ENCODE results near the gene CAPZA3. TPM values are rescaled to one million over a fixed set of nuclear protein-coding genes. Genes with fewer than 3 reads are reported as not detected.
"Not testable (repeated sequence)": the region's sequence is repeated elsewhere in the genome, so short reads cannot be mapped to it uniquely, and the experiment has no call there.

The CAPZA3 gene
- polyA plus RNA-seq, 1 donor from 2014 or later: not detected

GRCh38 chr12:18754124-18754707, 16.3 kb downstream of the CAPZA3 start:
- Histone ChIP-seq H3K9me3 (ENCODE audit: low read length) (no peaks in the 10 kb centered on the region), H3K4me3 (ENCODE audit: low read length) (no peak overlapping the region), H3K27ac (ENCODE audit: low read length) (no peak overlapping the region), H3K9ac (ENCODE audit: low read length) (no peak overlapping the region), H3K79me2 (replicated peaks; ENCODE audit: insufficient read depth, low read length) (no peaks in the 10 kb centered on the region), H2AFZ (ENCODE audit: low read depth, low read length) (no peak overlapping the region), H3K4me2 (ENCODE audit: low read length) (no peak overlapping the region), H3F3A (ENCODE audit: insufficient read depth, low read length, poor library complexity, severe bottlenecking) (no peaks in the 10 kb centered on the region), H4K20me1 (ENCODE audit: insufficient read depth) (no peaks in the 10 kb centered on the region), H3K36me3 (ENCODE audit: insufficient read depth, low read length) (no peaks in the 10 kb centered on the region), H3K27me3 (ENCODE audit: insufficient read depth, low read depth, low read length) (no peaks in the 10 kb centered on the region), H3K9me2 (ENCODE audit: insufficient read depth, low read length) (no peaks in the 10 kb centered on the region)
- no peak for TF ChIP-seq EP300 (conservative IDR thresholded peaks at IDR 0.05; ENCODE audit: poor library complexity, severe bottlenecking)
- TF ChIP-seq EZH2 (IDR thresholded peaks at IDR 0.05; ENCODE audit: borderline replicate concordance, insufficient read depth, low read length, poor library complexity, severe bottlenecking): no peak
- no peak for TF ChIP-seq SMC3 (conservative IDR thresholded peaks at IDR 0.05; ENCODE audit: poor library complexity)
- TF ChIP-seq, protein P1, sequence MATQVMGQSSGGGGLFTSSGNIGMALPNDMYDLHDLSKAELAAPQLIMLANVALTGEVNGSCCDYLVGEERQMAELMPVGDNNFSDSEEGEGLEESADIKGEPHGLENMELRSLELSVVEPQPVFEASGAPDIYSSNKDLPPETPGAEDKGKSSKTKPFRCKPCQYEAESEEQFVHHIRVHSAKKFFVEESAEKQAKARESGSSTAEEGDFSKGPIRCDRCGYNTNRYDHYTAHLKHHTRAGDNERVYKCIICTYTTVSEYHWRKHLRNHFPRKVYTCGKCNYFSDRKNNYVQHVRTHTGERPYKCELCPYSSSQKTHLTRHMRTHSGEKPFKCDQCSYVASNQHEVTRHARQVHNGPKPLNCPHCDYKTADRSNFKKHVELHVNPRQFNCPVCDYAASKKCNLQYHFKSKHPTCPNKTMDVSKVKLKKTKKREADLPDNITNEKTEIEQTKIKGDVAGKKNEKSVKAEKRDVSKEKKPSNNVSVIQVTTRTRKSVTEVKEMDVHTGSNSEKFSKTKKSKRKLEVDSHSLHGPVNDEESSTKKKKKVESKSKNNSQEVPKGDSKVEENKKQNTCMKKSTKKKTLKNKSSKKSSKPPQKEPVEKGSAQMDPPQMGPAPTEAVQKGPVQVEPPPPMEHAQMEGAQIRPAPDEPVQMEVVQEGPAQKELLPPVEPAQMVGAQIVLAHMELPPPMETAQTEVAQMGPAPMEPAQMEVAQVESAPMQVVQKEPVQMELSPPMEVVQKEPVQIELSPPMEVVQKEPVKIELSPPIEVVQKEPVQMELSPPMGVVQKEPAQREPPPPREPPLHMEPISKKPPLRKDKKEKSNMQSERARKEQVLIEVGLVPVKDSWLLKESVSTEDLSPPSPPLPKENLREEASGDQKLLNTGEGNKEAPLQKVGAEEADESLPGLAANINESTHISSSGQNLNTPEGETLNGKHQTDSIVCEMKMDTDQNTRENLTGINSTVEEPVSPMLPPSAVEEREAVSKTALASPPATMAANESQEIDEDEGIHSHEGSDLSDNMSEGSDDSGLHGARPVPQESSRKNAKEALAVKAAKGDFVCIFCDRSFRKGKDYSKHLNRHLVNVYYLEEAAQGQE (IDR thresholded peaks at IDR 0.05; ENCODE audit: borderline replicate concordance): no peak
- TF ChIP-seq TAF1 (IDR thresholded peaks at IDR 0.05; ENCODE audit: low read depth): no peak

DNA sequence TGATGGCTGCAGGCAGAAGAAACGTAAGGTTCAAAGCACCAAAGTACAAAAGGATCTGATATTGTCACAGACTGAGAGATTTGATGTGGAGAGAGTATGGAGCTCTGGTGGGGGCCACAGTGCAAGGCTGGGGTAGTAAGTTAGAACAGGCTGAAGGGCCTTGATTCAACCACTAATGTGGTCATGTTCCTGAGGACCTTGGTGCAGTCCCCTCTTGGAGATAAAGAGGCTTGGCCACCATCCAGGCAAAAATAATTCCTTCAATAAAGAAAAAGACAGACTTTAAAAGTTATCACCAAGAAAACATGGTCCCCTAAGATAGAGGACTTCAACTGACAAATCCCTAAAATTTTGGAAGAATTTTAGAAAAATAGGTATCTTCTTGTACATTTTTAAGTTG, 17.4 kb downstream of the CAPZA3 start:
- Histone ChIP-seq H3K9me2 (ENCODE audit: insufficient read depth, low read length) (no peaks in the 10 kb centered on the region), H3K9me3 (ENCODE audit: low read length) (no peaks in the 10 kb centered on the region), H3K4me2 (ENCODE audit: low read length) (no peak overlapping the region), H3K9ac (ENCODE audit: low read length) (no peak overlapping the region), H3K27me3 (ENCODE audit: insufficient read depth, low read depth, low read length) (no peaks in the 10 kb centered on the region), H3K27ac (ENCODE audit: low read length) (no peak overlapping the region), H2AFZ (ENCODE audit: low read depth, low read length) (no peak overlapping the region), H3K79me2 (replicated peaks; ENCODE audit: insufficient read depth, low read length) (no peaks in the 10 kb centered on the region), H3K36me3 (ENCODE audit: insufficient read depth, low read length) (no peaks in the 10 kb centered on the region), H3K4me3 (ENCODE audit: low read length) (no peak overlapping the region), H4K20me1 (ENCODE audit: insufficient read depth) (no peaks in the 10 kb centered on the region), H3F3A (ENCODE audit: insufficient read depth, low read length, poor library complexity, severe bottlenecking) (no peaks in the 10 kb centered on the region)
- TF ChIP-seq, protein P1 (IDR thresholded peaks at IDR 0.05; ENCODE audit: borderline replicate concordance): no peak
- TF ChIP-seq RAD21 (conservative IDR thresholded peaks at IDR 0.05) (no peak), EZH2 (IDR thresholded peaks at IDR 0.05; ENCODE audit: borderline replicate concordance, insufficient read depth, low read length, poor library complexity, severe bottlenecking) (no peak), EP300 (conservative IDR thresholded peaks at IDR 0.05; ENCODE audit: poor library complexity, severe bottlenecking) (no peak), MXI1 (conservative IDR thresholded peaks at IDR 0.05; ENCODE audit: poor library complexity, severe bottlenecking) (no peak), CTCF (IDR thresholded peaks at IDR 0.05; ENCODE audit: poor library complexity, severe bottlenecking) (no peak), TAF1 (IDR thresholded peaks at IDR 0.05; ENCODE audit: low read depth) (no peak), POLR2AphosphoS5 (IDR thresholded peaks at IDR 0.05) (no peak), SMC3 (conservative IDR thresholded peaks at IDR 0.05; ENCODE audit: poor library complexity) (no peak)

DNA sequence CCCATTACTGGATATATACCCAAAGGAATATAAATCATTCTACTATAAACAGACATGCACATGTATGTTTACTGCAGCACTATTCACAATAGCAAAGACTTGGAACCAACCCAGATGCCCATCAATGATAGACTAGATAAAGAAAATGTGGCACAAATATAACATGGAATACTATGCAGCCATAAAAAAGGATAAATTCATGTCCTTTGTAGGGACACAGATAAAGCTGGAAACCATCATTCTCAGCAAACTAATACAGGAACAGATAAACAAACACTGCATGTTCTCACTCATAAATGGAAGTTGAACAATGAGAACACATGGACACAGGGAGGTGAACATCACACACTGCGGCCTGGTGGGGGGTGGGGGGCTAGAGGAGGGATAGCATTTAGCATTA, 28.6 kb downstream of the CAPZA3 start:
- not testable (repeated sequence) for H3K9ac ChIP-seq (ENCODE audit: low read length); H3K79me2 ChIP-seq (replicated peaks; ENCODE audit: insufficient read depth, low read length); H3K4me3 ChIP-seq (ENCODE audit: low read length); H3K9me3 ChIP-seq (ENCODE audit: low read length); H3K4me2 ChIP-seq (ENCODE audit: low read length); H4K20me1 ChIP-seq (ENCODE audit: insufficient read depth); H3F3A ChIP-seq (ENCODE audit: insufficient read depth, low read length, poor library complexity, severe bottlenecking); H3K9me2 ChIP-seq (ENCODE audit: insufficient read depth, low read length); H3K27me3 ChIP-seq (ENCODE audit: insufficient read depth, low read depth, low read length); H2AFZ ChIP-seq (ENCODE audit: low read depth, low read length); H3K36me3 ChIP-seq (ENCODE audit: insufficient read depth, low read length); H3K27ac ChIP-seq (ENCODE audit: low read length)

Data from neural cell (in vitro differentiated cells).